Transverse colon (tissue), 4 donors: ENCODE measurements around the gene IGF2BP3. TPM values are rescaled to one million over a fixed set of nuclear protein-coding genes. Genes with fewer than 3 reads are reported as not detected.

Experiments
- DNase-seq: peaks from one replicate; pipeline ENCODE4 v3.0.0-alpha.2; 2019
- H3K27ac ChIP-seq, 4 donors: fragments of 200-600 bp; sonication (generic); 2 replicates each; pipeline ENCODE4 v1.5.1; 2016 to 2018; ENCODE audit warnings: inconsistent platforms in 4 of 4
- H3K27me3 ChIP-seq: fragments of 200-600 bp; sonication (generic); 2 replicates; pipeline ENCODE4 v1.5.1; 2017; ENCODE audit warnings: inconsistent platforms
- H3K36me3 ChIP-seq, 4 donors: fragments of 200-600 bp; sonication (generic); 2 replicates each; pipeline ENCODE4 v1.5.1; 2017 to 2019; ENCODE audit warnings: inconsistent platforms in 4 of 4
- H3K4me1 ChIP-seq, 4 donors: fragments of 200-600 bp; sonication (generic); 2 replicates each; pipeline ENCODE4 v1.5.1; 2017 to 2020; ENCODE audit warnings: inconsistent platforms in 4 of 4
- H3K4me3 ChIP-seq, 4 donors: fragments of 200-600 bp; sonication (generic); 1 replicate in 1 of 4; 2 replicates in 3 of 4; pipeline versions ENCODE4 v1.5.1 to v1.6.1; 2017 to 2019; ENCODE audit warnings: inconsistent platforms in 4 of 4
- H3K9me3 ChIP-seq, 2 donors: fragments of 200-600 bp; sonication (generic); 2 replicates each; pipeline ENCODE4 v1.5.1; 2017 to 2019; ENCODE audit warnings: inconsistent platforms in 2 of 2
- EP300 ChIP-seq: sonication (generic); formaldehyde crosslinking; IDR thresholded peaks from one replicate; pipeline ENCODE4 v1.6.1; 2017; ENCODE audit warnings: antibody characterized with exemption, low read depth
- POLR2A ChIP-seq: fragments of 450-650 bp; IDR thresholded peaks from one replicate; pipeline ENCODE4 v1.6.1; 2016; ENCODE audit warnings: antibody characterized with exemption, mild to moderate bottlenecking, moderate library complexity
- POLR2AphosphoS5 ChIP-seq, 3 donors: sonication (generic); formaldehyde crosslinking; IDR thresholded peaks; one replicate each; pipeline ENCODE4 v1.6.1; 2016; ENCODE audit warnings: antibody characterized with exemption in 3 of 3
- WGBS, 2 donors: methylation state at CpG; one replicate each; pipeline ENCODE4 v1.1.5; 2018; ENCODE audit warnings: low coverage in 1 of 2; 5-methylcytosine and 5-hydroxymethylcytosine counted together
- in situ Hi-C, 4 donors: fragments of 200-750 bp; cut with MboI; loops; one replicate each; pipeline versions ENCODE4 v1.15.0 to v1.15.1; 2017; ENCODE audit warnings: low sequenced_read_pairs in 3 of 4, low pct_ligation_motif_present in 1 of 4, low pct_unique_long_range_greater_than_20kb in 1 of 4
- intact Hi-C: fragments of 100-400 bp; cut with DNase I; formaldehyde crosslinking; loops from one replicate; pipeline ENCODE4 v1.15.1; 2023; ENCODE audit warnings: low total_unique reads
- total RNA-seq, 4 donors: library from RNA; depleted of rRNA; stranded (reverse); fragments of >200 nt; gene quantifications; one replicate each; pipeline ENCODE4 v1.1.0, GENCODE V29; 2016
- TF ChIP-seq, protein P1 (sequence below), 5 experiments: fragments of 200-600 bp in 3 of 5; fragments of 450-650 bp in 2 of 5; sonication (generic) in 3 of 5; IDR thresholded peaks; 1 replicate in 2 of 5; 2 replicates in 3 of 5; pipeline ENCODE4 v1.5.1; 2016 to 2017; ENCODE audit warnings: antibody characterized with exemption in 5 of 5, inconsistent platforms in 3 of 5, mild to moderate bottlenecking in 2 of 5, moderate library complexity in 1 of 5

IGF2BP3 gene
- total RNA-seq, 4 donors from 2014 or later: 0.41 to 0.64 TPM; not detected in 2

DNA sequence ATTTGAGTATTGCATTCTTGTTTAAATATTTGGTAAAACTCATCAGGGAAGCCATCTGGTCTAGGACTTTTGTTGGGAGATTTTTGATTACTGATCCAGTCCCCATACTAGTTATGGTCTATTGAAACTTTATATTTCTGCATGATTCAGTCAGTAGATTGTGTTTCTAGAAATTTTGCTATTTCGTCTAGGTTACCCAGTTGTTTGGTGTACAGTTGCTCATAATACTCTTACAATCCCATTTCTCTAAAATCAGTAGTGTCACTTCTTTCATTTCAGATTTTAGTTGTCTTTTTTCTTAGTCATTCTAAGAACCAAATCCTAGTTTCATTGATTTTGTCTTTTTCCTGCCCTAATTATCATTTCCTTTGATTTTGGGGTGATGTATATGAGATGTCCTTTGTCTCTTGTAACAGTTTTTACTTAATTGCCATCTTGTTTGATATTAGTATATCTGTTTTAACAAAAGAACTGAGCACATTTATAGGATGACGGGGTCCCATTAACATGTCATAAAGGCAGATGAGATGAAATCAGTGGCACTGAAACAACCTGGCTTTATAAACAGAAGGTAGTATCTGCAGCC lies 163.3 kb downstream of the IGF2BP3 start:
- H3K36me3 ChIP-seq: peaks cover 0 to 28% (median 12%) of the 10 kb centered on the region in 4 donors
- DNase-seq: no peak
- peaks cover 0 to 16% (median 3%) of the 10 kb centered on the region in 4 donors for H3K4me1 ChIP-seq
- no peak overlapping the region for H3K4me3 ChIP-seq
- no peaks in the 10 kb centered on the region for H3K27me3 ChIP-seq
- no peak overlapping the region for H3K27ac ChIP-seq
- TF ChIP-seq POLR2A (no peak), POLR2AphosphoS5 (IDR thresholded peaks at IDR 0.05) (no peak), EP300 (no peak)
- TF ChIP-seq, protein P1, sequence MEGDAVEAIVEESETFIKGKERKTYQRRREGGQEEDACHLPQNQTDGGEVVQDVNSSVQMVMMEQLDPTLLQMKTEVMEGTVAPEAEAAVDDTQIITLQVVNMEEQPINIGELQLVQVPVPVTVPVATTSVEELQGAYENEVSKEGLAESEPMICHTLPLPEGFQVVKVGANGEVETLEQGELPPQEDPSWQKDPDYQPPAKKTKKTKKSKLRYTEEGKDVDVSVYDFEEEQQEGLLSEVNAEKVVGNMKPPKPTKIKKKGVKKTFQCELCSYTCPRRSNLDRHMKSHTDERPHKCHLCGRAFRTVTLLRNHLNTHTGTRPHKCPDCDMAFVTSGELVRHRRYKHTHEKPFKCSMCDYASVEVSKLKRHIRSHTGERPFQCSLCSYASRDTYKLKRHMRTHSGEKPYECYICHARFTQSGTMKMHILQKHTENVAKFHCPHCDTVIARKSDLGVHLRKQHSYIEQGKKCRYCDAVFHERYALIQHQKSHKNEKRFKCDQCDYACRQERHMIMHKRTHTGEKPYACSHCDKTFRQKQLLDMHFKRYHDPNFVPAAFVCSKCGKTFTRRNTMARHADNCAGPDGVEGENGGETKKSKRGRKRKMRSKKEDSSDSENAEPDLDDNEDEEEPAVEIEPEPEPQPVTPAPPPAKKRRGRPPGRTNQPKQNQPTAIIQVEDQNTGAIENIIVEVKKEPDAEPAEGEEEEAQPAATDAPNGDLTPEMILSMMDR (IDR thresholded peaks at IDR 0.05): no peak
- no peaks in the 10 kb centered on the region for H3K9me3 ChIP-seq
- 91 to 100% methylated on average over 2 of the region's 2 CpGs for WGBS, 2 donors
- in situ Hi-C loops (no loop called here), intact Hi-C loops (no loop called here)

DNA sequence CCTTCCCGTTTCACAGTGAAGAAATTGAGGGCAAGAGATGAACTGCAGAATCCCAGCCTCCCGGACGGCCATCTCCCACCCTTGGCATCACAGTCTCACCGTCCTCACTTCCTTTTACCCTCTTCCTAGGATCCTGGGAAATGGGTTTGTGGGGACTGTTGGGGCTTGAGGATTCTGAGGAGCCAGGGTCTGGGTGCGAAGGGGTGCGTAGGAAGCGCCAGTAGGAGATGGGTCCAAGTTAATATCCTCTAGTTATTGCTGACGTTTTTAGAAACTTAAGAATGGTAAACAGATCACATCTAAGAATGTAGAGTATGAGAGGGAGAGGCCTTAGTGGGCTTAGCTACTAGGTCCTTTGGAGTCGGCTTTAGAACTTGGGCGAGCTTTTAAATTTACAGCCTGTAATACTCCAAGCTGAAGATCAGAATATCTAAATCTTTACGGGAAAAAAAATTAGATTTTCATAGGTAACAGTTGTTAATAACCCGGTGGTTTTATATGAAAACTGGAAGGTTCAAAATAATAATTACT lies 170.5 kb downstream of the IGF2BP3 start:
- TF ChIP-seq, protein P1 (IDR thresholded peaks at IDR 0.05): no peak
- TF ChIP-seq POLR2AphosphoS5 (IDR thresholded peaks at IDR 0.05) (no peak), POLR2A (no peak), EP300 (no peak)
- Histone ChIP-seq H3K4me1 (peaks cover 8 to 43% (median 15%) of the 10 kb centered on the region in 4 donors), H3K36me3 (peaks cover 0 to 7% (median 0%) of the 10 kb centered on the region in 4 donors), H3K27me3 (no peaks in the 10 kb centered on the region), H3K4me3 (peak overlapping the region; percentile 72 to 97 (median 82)), H3K27ac (peak overlapping the region; percentile 83 to 91 (median 88)), H3K9me3 (no peaks in the 10 kb centered on the region)
- in situ Hi-C loops (loop anchor here in 1 of 4 donors (10.0 kb wide), 1 partner anchor 115 kb away; the partner anchor contains the start of gene NUP42), intact Hi-C loops (no loop called here)
- DNase-seq: no peak
- WGBS, 2 donors: 9 to 18% methylated on average over 7 to 12 of the region's 12 CpGs

DNA sequence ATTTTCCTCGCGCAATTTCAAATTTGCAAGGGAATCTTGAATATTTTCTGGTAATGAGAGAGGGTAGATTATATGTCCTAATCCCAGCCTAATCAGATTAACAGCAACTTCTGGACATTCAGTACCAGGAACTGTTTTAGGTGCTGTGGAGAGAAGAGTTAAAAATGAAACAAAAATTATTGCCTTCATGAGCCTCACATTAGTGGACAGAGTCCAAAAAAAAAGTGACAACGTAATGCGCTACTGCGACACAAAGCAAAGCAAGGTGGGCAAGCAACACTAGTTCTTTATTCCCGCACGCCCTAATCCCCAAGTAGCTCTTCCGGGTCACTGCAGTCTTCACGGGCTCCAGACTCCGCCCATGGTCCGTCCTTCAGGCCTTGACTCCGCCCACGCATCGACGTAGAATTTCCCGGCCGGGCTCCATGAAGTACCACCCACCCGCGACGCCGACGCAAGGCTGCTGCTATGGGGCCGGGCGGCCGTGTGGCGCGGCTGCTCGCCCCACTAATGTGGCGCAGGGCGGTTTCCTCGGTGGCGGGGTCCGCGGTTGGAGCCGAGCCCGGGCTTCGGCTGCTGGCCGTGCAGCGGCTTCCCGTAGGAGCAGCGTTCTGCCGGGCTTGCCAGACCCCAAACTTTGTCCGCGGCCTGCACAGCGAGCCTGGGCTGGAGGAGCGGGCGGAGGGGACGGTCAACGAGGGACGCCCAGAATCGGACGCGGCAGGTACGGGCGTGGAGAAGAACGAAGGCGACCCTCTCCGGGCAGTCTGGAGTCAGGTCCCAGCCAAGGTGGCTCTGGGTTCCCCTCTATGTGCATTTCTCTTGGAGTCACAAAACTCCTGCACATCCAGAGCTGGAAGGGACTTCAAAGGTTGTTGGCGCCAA lies 171.2 kb downstream of the IGF2BP3 start, which contains the start of gene MALSU1:
Gene MALSU1 (plus strand): TSS at position 455 of the 885 bp plus-strand sequence. CDS start 14 bp downstream, at position 469.
- DNase-seq: peak; percentile 98
- Histone ChIP-seq H3K9me3 (no peaks in the 10 kb centered on the region), H3K27ac (peak within 1 kb of the TSS; percentile 83 to 91 (median 88)), H3K27me3 (no peaks in the 10 kb centered on the region), H3K36me3 (peaks cover 0 to 7% (median 0%) of the 10 kb centered on the region in 4 donors), H3K4me3 (peak within 1 kb of the TSS; percentile 72 to 97 (median 82)), H3K4me1 (peaks cover 8 to 43% (median 15%) of the 10 kb centered on the region in 4 donors)
- TF ChIP-seq, protein P1 (IDR thresholded peaks at IDR 0.05): no peak
- peak; percentile 91 to 93 (median 92) for TF ChIP-seq POLR2AphosphoS5 (IDR thresholded peaks at IDR 0.05)
- no peak for TF ChIP-seq EP300
- TF ChIP-seq POLR2A: peak; percentile 88
- 3 to 40% methylated on average over 1 to 55 of the region's 59 CpGs for WGBS, 2 donors
- intact Hi-C loops (no loop called here), in situ Hi-C loops (loop anchor here in 1 of 4 donors (10.0 kb wide), 1 partner anchor 114 kb away; the partner anchor contains the start of gene NUP42)
